H54 (cell line): Measurements from ENCODE around the gene PPP1R3C.
A peak's percentile ranks its signal among the peaks of the same experiment; 100 is the strongest.

Experiments used
- DNase-seq: peaks from one replicate; pipeline ENCODE4 v3.0.0; 2011; ENCODE audit warnings: low spot score, mixed read lengths; ENCODE audit not compliant: insufficient read length
- FAIRE-seq: peaks from 3 replicates; lab custom pipeline; 2011; peaks lifted over from hg19 to GRCh38; lab: Jason Lieb, UNC
- POLR2A ChIP-seq: IDR thresholded peaks from 2 replicates; pipeline ENCODE4 v1.6.1; 2011; ENCODE audit warnings: low read depth, mild to moderate bottlenecking, low read length

PPP1R3C gene

GRCh38 chr10:91632671-91633550, at the start of gene PPP1R3C:
Gene PPP1R3C (minus strand): TSS chr10:91633071. CDS start chr10:91632969, 102 bp downstream.
- FAIRE-seq (peak; percentile 93), DNase-seq (peak; percentile 92)
- peak; percentile 87 for TF ChIP-seq POLR2A

DNA sequence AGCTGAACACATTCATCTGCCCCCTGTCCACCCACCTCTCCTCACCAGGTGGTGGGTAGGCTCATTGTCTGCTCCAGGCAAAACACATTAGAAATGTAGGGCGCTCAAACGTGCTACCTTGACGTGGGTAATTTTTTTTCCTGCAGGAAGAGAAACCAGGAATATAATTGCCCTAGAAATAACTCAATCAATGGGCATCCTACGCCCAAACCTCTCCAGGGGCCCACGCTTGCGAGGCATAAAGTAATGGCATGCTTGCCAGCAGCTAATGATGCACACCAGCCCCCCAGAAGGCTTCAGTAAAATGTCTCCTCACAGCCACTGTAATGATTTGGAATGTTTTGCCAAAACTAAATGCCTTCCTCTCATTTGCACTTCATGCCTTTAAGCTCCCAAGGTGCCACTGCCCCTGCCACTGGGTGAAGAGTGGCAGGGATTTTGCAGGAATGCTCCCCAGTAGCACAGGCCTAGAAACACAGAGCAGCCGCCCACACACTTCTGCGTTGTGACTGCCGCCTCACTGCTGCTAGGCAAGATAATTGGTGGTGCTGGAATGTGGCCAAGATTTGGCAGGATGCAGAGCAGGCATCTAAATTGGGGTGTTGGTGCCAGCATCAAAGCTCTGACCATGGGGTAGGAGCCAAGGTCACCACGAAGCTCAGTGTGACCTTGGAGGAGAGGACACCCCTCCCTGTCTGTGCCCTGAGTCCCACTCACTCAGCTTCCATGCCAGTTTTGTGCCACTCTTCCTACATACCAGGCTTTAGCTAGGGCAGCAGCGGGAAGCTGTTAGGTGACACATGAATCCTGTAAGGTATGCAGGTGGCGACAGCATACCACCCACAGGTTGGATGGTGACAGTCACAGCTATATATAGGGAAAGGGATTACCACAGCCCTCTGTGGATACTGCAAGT, 48.7 kb upstream of the PPP1R3C start:
- DNase-seq (no peak), FAIRE-seq (no peak)
- TF ChIP-seq POLR2A = no peak

DNA sequence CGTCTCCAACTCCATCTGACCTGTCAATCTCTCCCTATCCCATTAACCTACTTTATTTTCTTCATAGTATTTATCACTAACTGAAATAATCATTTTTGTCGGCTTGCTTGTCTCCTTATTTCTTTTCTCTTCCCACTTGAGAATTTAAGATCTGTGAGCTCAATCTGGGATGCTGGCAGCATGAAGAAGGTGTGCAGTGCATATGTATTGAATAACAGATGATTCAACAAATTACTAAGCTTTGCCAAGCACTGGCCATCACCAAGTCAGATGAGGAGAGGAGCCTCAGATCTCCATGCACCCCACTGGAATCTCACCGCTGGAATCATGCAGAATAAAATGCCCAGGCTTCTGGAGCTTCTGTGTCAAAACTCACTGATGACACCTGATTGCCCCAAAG, 47.6 kb upstream of the PPP1R3C start:
- no peak for TF ChIP-seq POLR2A
- FAIRE-seq = no peak
- DNase-seq = no peak

DNA sequence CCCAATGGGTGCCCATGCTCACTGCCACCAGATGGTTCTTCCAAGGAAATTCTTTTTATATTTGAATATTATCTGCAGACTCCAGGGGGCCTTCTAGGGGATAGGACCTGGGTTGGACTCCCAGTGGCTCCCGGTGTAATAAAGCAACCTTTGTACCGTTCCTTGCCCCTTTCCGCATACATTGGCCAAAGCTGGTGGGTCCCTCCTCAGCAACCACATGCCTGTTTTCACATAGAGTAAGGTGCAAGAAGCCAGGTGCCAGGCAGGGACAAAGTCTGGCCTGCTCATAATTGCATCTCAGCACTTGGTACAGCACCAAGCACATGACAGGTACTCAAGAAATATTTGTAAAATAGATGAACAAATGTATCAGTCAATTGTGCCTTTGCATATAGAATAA, 46.4 kb upstream of the PPP1R3C start:
- TF ChIP-seq POLR2A = no peak
- no peak for FAIRE-seq

DNA sequence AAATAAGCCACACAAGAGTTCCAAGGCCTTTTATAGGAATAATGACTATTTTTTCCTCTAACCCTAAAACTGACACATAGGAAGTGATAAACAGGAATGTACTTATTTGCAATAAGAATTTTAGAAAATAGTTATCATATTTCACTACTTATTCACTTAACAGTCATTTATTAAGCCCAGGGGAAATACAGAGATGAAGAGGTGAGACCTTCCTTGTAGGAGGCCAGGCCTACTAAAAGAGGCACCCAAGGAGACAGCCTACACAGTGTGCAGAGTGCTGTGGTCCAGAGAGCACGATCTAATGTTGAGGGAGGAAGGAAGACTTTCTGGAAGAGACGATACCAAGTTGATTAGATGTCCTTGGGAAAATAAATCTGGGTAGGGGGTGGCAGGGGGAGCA, 45.0 kb upstream of the PPP1R3C start:
- no peak for TF ChIP-seq POLR2A
- FAIRE-seq = no peak
- no peak for DNase-seq

More for the DNA sequence above, 46.4 kb upstream of the PPP1R3C start:
- no peak for DNase-seq

- TF ChIP-seq POLR2A = no peak
- peak; percentile 95 for FAIRE-seq
- DNase-seq = peak; percentile 54
These were observed 39.2 kb upstream of the PPP1R3C start for GRCh38 chr10:91672021-91672608.

DNA sequence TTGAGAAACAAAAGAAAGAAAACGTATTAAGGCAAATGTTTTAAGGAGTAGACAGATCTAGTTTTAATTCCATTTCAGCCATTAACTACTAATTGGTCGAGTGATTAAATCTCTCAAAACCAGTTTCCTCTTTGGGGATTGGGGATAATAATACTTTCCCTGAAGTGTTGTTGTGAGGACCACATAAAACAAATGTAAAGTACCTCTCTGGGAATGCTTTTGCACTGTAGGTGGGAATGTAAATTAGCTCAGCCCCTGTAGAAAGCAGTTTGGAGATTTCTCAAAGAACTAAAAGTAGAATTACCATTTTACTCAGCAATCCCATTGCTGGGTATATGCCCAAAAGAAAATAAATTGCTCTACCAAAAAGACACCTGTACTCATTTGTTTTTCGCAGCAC, 36.0 kb upstream of the PPP1R3C start:
- FAIRE-seq (no peak), DNase-seq (no peak)
- TF ChIP-seq POLR2A = no peak

- no peak for TF ChIP-seq POLR2A
- no peak for DNase-seq
- FAIRE-seq = peak; percentile 27
These were observed 33.0 kb upstream of the PPP1R3C start for GRCh38 chr10:91665842-91666241.

DNA sequence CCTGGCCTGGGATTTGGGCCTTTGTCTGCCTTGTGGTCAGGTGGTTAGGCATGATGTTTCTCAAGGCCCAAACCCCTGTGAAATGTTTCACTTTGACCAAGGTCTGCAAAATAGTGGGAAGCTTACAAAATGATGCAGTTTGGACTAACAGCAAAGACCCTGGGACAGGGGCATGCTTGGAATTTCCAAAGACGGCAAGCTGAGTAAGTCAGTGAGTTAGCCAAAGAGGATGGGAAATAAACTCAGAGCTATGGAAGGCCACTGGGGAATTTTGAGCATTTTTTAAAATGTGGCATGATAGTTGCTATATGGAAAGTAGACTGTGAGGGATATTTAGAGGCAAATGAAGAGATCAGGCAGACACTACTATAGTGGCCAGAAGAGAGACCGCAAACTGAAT, 31.6 kb upstream of the PPP1R3C start:
- no peak for TF ChIP-seq POLR2A
- DNase-seq (no peak), FAIRE-seq (no peak)

DNA sequence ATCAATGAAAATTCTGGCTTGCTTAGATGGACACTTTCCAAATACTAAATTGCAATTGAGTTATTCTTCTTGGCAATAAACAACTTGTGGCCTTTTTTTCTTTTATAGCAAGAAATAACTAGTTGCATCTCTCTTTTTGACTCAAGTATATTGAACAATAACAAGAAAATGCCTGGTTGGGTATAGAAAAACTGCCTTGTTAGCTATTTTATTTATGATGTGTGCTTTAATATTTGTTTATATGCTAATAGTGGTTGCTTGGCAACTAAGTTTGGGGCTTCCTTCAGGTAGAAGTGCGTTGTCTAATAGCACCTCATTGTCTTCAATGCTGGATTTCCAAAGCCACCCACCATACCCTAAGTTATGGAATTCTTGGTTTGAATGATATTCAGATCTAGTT, 30.1 kb upstream of the PPP1R3C start:
- FAIRE-seq (no peak), DNase-seq (no peak)
- TF ChIP-seq POLR2A = no peak

- no peak for TF ChIP-seq POLR2A
- FAIRE-seq = peak; percentile 92
- no peak for DNase-seq
These were observed 20.5 kb upstream of the PPP1R3C start for GRCh38 chr10:91653219-91653870.

- FAIRE-seq (peak; percentile 98), DNase-seq (no peak)
- TF ChIP-seq POLR2A = no peak
These were observed 19.5 kb upstream of the PPP1R3C start for GRCh38 chr10:91652364-91652763.

GRCh38 chr10:91643700-91644099, 10.8 kb upstream of the PPP1R3C start:
- TF ChIP-seq POLR2A = no peak
- FAIRE-seq (no peak), DNase-seq (no peak)
